Hematopoietic multipotent progenitor cell treated with erythropoietin and hydrocortisone succinate and interleukin-3 and kit ligand, for 6 days (in vitro differentiated cells): ENCODE measurements around the gene DBNDD2.

ENCODE experiments used
- DNase-seq: peaks from one replicate; pipeline ENCODE4 v3.0.0-alpha.2; 2015

The DBNDD2 gene

GRCh38 chr20:45387274-45387673 is 20.8 kb upstream of the DBNDD2 start:
- DNase-seq, result no peak

GRCh38 chr20:45390931-45391330 is 17.2 kb upstream of the DBNDD2 start:
- DNase-seq, result no peak

DNA sequence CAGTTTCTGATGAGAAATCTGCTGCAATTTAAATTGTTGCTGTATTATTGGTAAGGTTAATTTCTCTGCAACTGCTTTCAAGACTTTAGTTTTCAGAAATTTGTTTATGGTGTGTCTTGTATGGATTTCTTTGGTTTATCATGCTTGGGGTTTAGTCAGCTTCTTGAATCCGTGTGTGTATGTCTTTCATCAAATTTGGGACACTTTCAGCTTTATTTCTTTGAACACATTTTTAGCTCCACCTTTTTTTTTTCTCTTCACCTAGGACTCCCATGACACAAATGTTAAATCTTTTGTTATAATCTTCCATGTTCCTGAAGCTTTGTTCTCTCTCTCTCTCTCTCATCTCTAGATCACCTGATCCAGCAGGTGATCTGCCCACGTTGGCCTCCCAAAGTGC is 16.5 kb upstream of the DBNDD2 start:
- no peak for DNase-seq

GRCh38 chr20:45392733-45393132 is 15.4 kb upstream of the DBNDD2 start:
- DNase-seq, result no peak

DNA sequence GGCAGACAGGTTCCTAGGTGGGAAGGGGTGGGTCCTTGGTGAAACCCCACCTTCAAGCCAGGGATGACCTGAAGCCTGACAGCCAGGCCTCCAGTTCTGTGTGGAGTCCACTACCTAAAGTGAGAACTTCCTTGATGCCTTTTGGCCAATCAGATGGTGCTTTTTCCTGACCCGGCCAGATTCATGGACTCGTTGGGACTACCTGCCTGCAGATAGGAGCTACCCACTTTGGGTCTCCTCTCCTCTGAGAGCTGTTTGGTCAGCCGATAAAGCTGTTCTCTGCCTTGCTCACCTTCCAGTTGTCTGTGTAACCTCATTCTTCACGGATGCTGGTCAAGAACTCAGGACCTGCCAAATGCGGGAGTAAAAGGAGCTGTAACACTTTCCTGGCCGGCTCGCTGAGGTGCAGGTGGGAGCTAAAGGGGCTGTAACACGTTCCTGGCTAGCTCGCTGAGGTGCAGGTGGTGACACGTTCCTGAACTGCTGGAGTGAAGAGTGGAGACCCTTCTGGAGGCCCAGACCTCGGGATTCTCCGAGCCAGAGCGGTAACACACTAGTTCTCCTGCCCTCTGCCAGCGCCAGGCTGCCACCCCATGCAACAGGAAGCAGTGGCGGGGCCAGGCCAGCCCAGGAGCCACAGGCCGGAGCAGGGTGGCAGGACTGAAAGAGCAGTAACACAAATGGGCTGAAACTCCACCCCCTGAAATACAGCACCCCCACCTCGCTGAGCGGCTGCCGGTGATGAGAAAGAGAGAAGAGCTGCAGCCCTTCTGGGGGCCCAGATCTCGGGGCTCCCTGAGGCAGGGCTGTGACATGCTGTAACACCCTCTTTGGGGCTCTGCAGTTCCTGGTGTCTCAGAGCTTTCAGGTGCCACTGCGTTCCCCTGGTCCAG is 13.6 kb upstream of the DBNDD2 start:
- DNase-seq, result no peak

DNA sequence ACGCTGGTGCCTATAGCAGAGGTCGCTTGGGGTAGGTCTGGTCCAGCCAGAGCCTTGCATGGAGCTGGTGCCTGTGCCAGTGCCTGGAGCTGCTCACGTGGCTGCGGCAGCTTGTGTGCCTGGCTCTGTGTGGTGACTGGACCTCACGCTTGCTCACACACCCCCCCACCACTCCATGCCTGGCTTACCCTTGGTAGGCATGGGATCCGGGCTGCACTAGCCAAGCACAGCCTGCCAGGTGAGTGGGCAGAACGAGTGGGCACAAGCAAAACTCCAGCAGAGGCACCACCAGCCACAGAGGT is 13.0 kb upstream of the DBNDD2 start:
- no peak for DNase-seq

DNA sequence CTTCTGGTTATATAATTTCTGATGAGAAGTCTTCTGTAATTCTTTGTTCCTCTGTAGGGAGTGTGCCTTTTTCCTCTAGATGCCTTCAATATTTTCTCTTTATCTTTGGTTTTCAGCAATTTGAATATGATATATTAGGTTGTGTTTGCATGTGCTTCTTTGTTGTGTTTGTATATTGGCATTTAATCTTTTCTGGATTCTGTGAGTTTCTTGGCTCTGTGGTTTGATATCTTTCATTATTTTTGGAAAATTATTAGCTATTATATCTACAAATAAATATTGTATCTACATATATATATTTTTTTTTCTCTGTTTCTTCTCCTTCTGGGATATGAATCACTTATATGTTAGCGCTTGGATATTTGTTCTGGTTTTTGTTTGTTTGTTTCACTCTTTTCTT is 9.1 kb upstream of the DBNDD2 start:
- no peak for DNase-seq

- no peak for DNase-seq
These were observed 7.6 kb upstream of the DBNDD2 start for GRCh38 chr20:45400346-45401031.

- DNase-seq, result no peak
These were observed 5.1 kb upstream of the DBNDD2 start for GRCh38 chr20:45402946-45403345.

DNA sequence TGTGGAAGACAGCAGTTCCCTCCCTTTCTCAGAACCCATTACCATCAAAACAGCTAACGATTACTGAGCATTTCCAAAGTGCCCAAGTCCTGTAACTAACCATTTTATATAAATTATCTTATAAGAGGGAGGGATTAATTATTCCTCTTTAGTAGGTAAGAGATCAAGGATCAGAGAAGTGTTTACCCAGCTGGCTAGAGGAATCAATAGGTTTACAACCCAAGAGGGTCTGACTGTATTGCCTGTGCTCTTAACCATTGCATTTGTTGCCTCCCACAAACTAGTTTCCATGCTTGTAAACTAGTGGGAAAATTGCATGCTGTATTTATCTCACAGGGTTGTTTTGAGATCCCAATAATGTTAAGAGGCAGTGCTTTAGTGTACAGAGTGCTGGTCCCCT is 3.7 kb upstream of the DBNDD2 start:
- DNase-seq, result no peak

GRCh38 chr20:45405571-45406259 is 2.4 kb upstream of the DBNDD2 start:
- no peak for DNase-seq

GRCh38 chr20:45406260-45407066 is 1.6 kb upstream of the DBNDD2 start:
- peak; percentile 26 for DNase-seq

DNA sequence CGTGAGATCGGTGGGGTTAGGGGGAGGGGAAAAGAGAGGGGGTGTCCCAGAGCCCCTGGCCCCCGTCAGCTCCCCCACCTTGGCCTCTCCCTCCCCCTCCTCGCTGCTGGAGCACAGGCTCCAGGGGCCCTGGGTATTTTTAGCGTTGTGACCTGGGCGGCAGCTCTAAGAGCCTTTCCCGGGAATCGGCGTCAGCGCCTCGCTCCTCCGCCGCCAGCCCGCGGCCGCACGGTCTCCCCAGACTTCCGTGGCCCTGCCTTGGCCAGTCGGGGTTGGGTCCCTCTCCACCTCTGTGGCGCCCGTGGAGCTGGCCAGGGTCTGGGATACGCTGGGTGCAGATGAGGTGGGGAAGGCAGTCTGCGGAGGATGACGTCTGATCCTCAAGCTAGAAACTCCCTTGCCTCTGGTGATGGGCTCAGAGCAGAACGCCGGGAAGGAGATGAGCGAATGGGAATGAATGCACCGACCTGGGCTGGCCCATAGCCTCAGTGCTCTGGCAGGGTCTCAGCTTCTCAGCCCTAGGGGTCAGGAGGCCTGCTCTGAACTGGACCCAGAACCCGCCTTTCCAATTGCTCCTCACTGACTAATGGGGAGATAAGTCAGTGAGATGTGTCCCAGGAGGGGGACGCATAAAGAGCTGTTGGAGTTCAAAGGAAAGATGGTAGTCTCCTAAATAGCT is 883 bp upstream of the DBNDD2 start:
- DNase-seq, result no peak

DNA sequence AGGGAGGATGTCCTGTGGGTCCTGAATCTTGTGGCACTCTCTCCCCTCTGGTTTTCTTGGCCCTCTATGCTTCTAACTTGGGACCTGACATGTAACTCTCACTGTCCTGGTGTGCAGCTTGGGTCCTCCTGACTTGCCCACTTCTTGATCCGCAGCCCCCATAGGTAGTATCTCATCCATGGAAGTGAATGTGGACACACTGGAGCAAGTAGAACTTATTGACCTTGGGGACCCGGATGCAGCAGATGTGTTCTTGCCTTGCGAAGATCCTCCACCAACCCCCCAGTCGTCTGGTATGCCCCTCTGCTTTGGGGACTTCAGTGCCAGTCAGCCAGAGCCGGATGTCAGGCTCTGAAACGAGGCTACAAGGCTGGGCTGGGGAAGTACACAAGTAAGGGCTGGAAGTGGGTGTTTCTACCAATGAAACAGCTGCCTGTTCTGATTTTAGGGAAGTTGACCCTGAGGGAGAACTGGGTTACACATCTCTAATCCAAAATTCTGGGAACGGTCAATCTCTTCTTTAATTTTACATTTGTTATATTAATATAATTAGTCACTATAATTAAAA is 641 bp downstream of the DBNDD2 start:
- DNase-seq, result no peak

DNA sequence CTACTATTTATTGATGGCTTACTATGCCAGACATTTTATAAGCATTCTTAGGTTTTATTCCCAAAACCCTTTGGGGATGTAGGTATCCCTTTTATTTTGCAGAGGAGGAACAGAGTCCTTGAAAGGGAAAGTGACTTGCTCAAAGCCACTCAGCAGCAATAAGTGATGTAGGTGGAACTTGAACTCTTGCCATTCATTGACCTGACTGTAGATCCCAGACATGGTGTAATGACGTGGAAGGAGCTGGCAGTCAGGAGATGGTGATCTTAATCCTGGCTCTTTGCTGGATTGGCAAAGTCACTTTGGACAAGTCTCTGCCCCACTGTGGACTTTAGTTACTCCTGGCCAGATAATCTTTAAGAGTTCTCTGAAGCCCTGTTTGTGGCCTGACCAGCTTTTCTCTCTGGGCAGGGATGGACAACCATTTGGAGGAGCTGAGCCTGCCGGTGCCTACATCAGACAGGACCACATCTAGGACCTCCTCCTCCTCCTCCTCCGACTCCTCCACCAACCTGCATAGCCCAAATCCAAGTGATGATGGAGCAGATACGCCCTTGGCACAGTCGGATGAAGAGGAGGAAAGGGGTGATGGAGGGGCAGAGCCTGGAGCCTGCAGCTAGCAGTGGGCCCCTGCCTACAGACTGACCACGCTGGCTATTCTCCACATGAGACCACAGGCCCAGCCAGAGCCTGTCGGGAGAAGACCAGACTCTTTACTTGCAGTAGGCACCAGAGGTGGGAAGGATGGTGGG is 1.6 kb downstream of the DBNDD2 start:
- DNase-seq, result no peak

GRCh38 chr20:45410887-45411286 is 2.8 kb downstream of the DBNDD2 start:
- DNase-seq, result no peak

DNA sequence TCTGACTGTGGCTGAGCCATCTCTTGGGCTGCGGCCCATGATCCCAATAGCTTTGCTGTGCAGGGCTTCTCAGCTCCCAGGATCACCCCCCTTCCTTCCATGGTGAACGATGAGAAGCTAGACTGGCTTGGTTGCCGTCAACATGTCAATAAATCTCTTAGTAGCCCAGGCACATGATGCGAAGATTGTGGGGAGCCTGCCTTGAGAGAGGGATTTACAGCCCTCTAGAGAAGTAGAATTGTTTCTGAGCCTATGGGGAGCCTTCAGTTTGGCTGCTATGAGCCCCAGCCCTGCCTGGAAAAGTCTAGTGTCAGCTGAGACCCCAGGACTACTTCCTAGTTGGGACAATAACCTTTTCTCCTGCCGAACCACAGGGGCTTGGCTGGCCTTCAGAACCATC is 4.6 kb downstream of the DBNDD2 start:
- DNase-seq, result no peak

DNA sequence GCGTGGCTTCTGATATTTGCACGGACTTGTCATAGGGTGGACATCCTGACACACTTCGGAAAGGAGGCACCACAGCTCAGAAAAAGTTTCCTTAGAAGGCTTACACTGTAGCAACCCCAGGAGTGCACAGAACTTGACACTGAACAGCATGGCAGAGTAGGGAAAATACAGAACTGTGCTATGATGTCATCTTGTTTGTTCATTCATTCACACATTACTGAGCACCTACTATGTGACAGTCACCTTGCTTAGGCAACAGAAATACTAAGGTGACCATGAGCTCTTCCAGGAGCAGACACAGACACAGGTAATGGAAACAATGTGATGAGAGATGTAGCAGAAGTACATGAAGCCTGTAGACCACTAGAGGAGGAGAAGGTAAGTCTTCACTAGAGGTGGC is 5.4 kb downstream of the DBNDD2 start:
- no peak for DNase-seq

DNA sequence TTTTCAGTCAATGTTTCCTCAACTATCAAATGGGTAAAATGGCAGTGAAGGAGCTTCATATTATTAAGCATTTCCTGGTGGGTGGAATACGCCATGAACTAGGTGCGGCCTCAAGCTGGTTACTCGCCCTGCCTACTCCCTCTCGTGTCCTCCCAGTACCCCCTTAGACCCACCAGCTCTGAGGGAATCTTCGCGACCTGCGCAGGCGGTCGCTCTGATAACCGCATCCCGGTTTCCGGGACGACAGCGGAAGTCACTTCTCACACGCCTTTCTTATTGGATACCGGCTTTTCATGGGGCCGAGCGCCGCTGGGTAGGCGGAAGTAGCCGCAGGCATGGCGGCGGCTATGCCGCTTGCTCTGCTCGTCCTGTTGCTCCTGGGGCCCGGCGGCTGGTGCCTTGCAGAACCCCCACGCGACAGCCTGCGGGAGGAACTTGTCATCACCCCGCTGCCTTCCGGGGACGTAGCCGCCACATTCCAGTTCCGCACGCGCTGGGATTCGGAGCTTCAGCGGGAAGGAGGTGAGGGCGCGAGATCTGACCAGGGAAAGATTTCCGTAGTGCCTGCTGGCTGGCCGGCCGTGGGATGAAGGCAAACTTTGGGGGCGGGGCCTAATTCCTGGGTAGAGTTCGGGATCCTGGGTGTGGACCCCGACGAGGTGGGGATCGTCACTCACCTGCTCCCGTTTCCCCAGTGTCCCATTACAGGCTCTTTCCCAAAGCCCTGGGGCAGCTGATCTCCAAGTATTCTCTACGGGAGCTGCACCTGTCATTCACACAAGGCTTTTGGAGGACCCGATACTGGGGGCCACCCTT is 7.9 kb downstream of the DBNDD2 start, which contains the start of gene PIGT:
TSS of gene PIGT (plus strand) at position 320 of the 816 bp plus-strand sequence. CDS start at position 336, 16 bp downstream.
- DNase-seq, result peak; percentile 96

DNA sequence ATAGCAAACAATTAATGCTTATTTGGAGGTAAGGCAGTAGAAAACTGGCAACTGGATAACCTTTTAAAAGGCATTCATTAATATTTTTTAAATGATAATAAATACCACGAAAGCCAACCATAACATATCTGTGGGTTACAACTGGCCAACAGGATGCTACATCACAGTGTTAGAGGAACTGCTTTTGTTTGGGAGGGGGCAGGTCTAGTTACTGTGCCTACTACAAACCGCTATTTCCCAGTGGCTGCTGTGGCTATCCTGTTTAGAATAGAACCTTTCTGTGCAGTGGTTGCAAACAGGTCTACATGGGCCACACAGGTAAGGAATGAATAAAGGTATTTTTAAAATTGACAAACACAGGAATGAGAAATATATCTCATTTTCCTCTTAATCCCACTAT is 8.8 kb downstream of the DBNDD2 start:
- DNase-seq, result peak; percentile 51
